ENCODE measurements around the gene CDK5. TPM values are rescaled to one million over a fixed set of nuclear protein-coding genes. Genes with fewer than 3 reads are reported as not detected.
A peak's percentile ranks its signal among the peaks of the same experiment; 100 is the strongest.

Gene CDK5
- total and polyA plus RNA-seq, 2 of the 13 experiments (the other 11 are each of a cell fraction or from before 2014, with no cell fraction given), result 16.4 to 21.3 TPM

DNA sequence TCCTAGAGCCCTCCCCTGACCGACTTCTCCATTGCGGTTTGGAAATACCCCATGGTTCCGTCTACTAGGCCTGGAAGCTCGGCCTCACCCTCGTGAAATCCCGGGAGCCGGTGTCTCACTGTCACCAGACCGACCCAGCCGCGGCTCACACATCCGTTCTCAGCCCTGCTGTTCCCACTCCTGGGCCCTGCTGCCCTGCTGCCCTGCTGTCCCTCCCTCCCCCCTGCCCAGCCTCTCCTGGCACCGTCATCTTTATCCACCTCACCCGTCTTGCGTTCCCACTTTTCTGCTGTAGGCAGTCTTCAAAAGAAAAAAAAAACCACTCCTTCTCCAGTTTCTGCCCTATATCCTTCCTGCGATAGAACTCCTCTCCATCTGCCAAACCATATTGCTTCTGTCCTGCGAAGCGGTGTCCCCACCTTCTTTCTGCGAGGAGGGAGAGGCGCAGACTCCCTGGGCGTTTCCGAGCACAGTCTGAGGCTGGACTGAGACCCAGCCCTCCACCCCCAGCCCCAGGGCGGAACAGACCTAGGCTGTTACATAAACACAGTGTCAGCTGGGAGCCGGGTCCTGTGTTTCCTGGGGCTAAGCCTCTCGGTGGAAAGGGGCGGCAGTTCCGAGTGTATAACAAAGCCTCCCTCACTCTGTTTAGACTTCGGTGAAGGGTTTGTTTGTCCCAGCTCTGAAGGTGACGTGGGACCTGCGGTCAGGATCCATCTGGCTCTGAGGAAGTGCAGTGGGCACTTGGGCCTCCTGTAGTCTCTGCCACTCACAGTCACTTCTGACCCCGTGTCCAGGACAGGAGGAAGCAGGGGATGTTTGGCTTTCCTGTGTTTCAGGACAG lies 31.4 kb upstream of the CDK5 start (continued):
- TF ChIP-seq FOXA1 (IDR thresholded peaks at IDR 0.05) (no peak), FOXA1 (CRISPR knock-in tag; IDR thresholded peaks at IDR 0.05) (peak; percentile 25; the same call in 1 of the 2 replicates), SMC3 (IDR thresholded peaks at IDR 0.05; ENCODE audit: low read length) (no peak), AKAP8 (CRISPR knock-in tag; IDR thresholded peaks at IDR 0.05) (peak; percentile 76; the same call in 1 of the 2 replicates), SALL1 (CRISPR knock-in tag; IDR thresholded peaks at IDR 0.05) (peak; percentile 26; the same call in 1 of the 2 replicates), ZNF451 (CRISPR knock-in tag; IDR thresholded peaks at IDR 0.05) (no peak), HOXA5 (CRISPR knock-in tag; IDR thresholded peaks at IDR 0.05) (no peak), ZNF138 (CRISPR knock-in tag; IDR thresholded peaks at IDR 0.05; ENCODE audit: low read depth) (no peak), ZNF10 (CRISPR knock-in tag; IDR thresholded peaks at IDR 0.05; ENCODE audit: borderline replicate concordance, low read depth) (no peak), PTBP1 (IDR thresholded peaks at IDR 0.05; ENCODE audit: low read depth, low read length, poor library complexity, severe bottlenecking) (no peak), ZKSCAN5 (CRISPR knock-in tag; IDR thresholded peaks at IDR 0.05) (no peak), ZNF432 (CRISPR knock-in tag; IDR thresholded peaks at IDR 0.05; ENCODE audit: borderline replicate concordance) (no peak), TFDP2 (CRISPR knock-in tag; IDR thresholded peaks at IDR 0.05) (no peak), CBX2 (IDR thresholded peaks at IDR 0.05; ENCODE audit: low read depth, low read length) (no peak), CBX2 (CRISPR knock-in tag; IDR thresholded peaks at IDR 0.05; ENCODE audit: low read depth) (no peak), SP2 (CRISPR knock-in tag; IDR thresholded peaks at IDR 0.05) (no peak), IRF2 (CRISPR knock-in tag; IDR thresholded peaks at IDR 0.05) (peak; percentile 16; the same call in 1 of the 2 replicates), ZNF563 (CRISPR knock-in tag; IDR thresholded peaks at IDR 0.05) (no peak), MYNN (CRISPR knock-in tag; IDR thresholded peaks at IDR 0.05; ENCODE audit: low read depth) (no peak), SSRP1 (CRISPR knock-in tag; IDR thresholded peaks at IDR 0.05) (no peak), SP4 (CRISPR knock-in tag; IDR thresholded peaks at IDR 0.05) (peak; percentile 55; the same call in 1 of the 2 replicates), MTA1 (CRISPR knock-in tag; IDR thresholded peaks at IDR 0.05; ENCODE audit: borderline replicate concordance) (peak; percentile 51; the same call in 1 of the 2 replicates), ZNF770 (CRISPR knock-in tag; IDR thresholded peaks at IDR 0.05) (no peak)
- TF ChIP-seq, protein P1, sequence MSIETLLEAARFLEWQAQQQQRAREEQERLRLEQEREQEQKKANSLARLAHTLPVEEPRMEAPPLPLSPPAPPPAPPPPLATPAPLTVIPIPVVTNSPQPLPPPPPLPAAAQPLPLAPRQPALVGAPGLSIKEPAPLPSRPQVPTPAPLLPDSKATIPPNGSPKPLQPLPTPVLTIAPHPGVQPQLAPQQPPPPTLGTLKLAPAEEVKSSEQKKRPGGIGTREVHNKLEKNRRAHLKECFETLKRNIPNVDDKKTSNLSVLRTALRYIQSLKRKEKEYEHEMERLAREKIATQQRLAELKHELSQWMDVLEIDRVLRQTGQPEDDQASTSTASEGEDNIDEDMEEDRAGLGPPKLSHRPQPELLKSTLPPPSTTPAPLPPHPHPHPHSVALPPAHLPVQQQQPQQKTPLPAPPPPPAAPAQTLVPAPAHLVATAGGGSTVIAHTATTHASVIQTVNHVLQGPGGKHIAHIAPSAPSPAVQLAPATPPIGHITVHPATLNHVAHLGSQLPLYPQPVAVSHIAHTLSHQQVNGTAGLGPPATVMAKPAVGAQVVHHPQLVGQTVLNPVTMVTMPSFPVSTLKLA (IDR thresholded peaks at IDR 0.05), result no peak
- TF ChIP-seq, protein P2, sequence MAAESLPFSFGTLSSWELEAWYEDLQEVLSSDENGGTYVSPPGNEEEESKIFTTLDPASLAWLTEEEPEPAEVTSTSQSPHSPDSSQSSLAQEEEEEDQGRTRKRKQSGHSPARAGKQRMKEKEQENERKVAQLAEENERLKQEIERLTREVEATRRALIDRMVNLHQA (CRISPR knock-in tag; IDR thresholded peaks at IDR 0.05), result no peak

All from HepG2 (cell line).